HG03108 (cell line): Measurements from ENCODE around the gene SIPA1L3.
"Not testable (repeated sequence)": the region's sequence is repeated elsewhere in the genome, so short reads cannot be mapped to it uniquely, and the experiment has no call there.

Experiments used
- ATAC-seq: cut with Tn5 transposase; IDR thresholded peaks from one replicate; pipeline ENCODE4 v1.9.1; 2021; ENCODE audit warnings: moderate library complexity; ENCODE audit not compliant: unreplicated experiment

Gene SIPA1L3

GRCh38 chr19:38224014-38224862, 317.2 kb downstream of the SIPA1L3 start, which contains the start of gene DPF1:
DPF1 (minus strand) TSS chr19:38224222; CDS start chr19:38224142, 80 bp downstream.
- ATAC-seq, result peak; percentile 70

GRCh38 chr19:38224863-38225218, 317.8 kb downstream of the SIPA1L3 start:
- ATAC-seq, result not testable (repeated sequence)

DNA sequence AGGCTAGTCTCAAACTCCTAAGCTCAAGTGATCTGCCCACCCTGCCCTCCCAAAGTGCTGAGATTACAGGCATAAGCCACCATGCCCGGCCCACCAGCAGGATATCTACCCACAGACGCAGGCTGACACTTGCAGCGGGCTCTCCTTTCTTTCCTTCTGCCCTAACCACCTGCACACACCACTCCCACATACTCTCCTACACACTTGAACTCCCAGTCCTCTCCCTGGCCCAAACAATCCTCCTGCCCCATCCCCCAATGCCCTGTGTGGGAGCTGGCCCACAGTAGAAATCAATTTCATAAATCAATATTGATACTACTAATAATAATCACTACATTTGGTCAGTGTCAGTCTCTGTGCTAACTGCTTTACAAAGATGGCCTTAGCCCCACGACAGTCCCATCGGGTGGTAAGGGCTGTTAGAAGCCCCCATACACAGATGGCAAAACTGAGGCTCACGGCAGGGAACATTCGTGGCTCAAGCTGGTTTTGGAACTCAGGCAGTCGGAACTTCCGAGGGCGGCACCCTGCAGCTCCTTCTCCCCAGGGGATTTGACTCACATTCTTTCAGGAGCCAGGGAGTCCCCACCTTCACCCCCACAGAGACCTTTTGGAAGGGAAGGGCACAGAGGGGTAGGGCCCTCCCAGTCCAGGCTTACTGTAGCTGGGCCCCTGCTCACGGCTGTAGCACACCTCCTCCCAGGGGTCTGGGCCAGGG, 320.4 kb downstream of the SIPA1L3 start:
- ATAC-seq, result no peak

DNA sequence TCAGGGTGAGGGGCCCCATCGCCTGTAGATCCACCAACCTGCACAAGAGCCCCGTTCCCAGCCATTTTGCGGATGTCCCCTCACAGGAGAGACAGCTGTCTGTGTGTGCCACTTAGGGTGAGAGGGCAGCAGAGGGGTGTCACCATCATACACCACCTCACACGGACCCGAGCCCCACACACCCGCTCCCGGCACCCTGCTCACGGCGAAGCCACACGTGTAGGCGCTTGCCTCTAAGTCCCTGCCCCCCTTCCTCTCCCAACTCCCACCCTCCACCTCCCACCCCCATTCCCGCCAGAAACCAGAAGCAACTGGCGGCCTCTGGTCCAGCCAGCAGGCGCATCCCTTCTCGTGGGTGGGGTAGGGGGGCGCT, 321.0 kb downstream of the SIPA1L3 start:
- no peak for ATAC-seq

GRCh38 chr19:38228491-38229439, 321.8 kb downstream of the SIPA1L3 start:
- ATAC-seq, result no peak

DNA sequence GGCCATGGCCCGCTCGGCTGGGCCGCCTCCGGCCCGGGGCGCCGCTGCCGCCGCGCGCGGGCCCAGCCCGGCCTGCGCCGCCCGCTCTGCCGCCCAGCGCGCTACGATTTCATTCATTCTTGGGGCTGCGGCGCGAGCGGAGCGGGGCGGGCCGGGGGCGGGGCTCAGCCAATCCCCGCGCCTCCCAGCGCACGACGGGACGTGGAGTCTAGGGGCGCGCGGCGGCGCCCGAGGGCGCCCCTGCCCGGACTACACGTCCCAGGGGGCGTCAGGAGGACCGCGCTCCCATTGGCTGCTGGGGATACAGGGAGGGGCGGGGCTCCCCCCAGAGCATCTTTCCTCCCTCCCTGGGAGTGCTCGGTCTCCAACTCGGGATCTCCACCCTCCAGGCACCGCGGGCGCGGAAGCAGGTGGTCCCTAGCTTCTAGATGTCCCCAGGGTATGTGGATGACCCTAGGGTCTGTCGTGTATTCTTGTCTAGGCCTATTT, 322.6 kb downstream of the SIPA1L3 start:
- peak; percentile 56 for ATAC-seq

DNA sequence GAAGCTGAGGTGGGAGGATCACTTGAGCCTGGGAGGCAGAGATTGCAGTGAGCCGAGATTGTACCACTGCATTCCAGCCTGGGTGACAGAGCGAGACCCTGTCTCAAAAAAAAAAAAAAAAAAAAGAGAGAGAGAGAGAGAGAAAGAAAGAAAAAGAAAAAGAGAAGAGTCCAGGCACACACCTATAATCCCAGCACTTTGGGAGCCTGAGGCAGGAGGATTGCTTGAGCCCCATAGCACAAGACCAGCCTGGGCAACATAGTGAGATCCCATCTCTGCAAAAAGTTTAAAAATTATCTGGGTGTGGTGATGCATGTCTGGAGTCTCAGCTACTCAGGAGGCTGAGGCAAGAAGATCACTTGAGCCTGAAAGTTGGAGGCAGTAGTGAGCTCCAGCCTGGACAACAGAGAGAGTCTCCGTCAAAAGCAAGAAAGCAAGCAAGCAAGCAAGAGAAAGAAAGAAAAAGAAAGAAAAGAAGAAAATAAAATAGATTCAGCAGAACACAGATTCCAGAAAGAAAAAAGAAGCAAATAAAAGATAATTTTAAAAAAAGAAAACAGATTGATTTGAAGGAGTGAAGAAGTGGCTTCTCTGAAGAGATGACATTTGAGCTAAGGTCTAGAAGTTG, 323.6 kb downstream of the SIPA1L3 start:
- not testable (repeated sequence) for ATAC-seq

DNA sequence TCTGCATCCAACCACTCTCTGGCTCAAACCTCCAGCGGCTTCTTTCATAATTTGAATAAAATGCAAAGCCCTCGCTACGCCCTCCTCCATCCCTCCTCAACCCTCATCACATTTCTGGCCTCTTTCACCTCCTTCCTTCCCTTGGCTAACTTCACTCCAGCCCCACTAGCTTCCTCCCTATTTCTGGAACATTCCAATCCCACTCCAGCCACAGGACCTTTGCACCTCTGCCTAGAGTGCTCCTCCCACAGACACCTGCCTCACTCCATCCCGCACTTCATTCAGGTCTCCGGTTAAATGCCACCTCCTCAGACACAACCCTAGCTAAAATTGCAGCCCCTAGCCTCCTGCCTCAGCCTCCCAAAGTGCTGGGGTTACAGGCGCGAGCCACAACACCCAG, 324.9 kb downstream of the SIPA1L3 start:
- no peak for ATAC-seq

GRCh38 chr19:38233740-38234251, 326.8 kb downstream of the SIPA1L3 start:
- no peak for ATAC-seq

DNA sequence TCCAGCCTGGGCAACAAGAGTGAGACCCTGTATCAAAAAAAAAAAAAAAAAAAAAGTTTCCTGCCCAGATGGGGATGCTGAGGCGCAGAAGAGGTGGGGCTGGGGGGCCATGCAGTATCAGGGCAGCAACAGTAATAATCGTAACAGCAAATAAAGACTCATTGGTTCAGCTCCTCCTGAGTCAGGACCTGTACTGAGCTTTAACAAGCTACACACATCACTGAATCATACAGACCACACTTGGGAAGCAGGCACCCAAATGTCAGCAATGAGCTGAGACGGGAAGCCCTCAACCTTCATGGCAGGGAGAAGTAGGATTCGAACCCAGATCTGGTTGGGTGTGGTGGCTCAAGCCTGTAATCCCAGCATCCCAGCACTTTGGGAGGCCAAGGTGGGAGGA, 327.6 kb downstream of the SIPA1L3 start:
- ATAC-seq, result no peak

DNA sequence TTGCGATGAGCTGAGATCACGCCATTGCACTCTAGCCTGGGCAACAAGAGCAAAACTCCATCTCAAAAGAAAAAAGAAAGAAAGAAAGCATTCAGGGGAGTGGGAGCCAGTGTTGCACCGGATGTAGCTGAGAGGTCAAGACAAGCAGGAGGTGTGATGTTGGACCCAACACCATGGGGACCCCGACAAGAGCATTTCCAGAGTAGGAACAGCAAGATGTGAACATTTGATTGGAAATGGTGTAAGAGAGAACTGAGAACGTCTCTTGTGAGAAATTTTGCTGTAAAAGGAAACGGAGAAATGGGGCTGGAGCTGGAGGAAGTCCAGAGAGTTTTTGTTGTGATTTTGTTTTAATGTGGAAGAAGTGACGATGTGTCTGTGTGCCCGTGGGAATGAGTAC, 332.8 kb downstream of the SIPA1L3 start:
- no peak for ATAC-seq

- ATAC-seq, result no peak
These were observed 336.3 kb downstream of the SIPA1L3 start for GRCh38 chr19:38243279-38243673.

- no peak for ATAC-seq
These were observed 339.0 kb downstream of the SIPA1L3 start for GRCh38 chr19:38245826-38246498.

DNA sequence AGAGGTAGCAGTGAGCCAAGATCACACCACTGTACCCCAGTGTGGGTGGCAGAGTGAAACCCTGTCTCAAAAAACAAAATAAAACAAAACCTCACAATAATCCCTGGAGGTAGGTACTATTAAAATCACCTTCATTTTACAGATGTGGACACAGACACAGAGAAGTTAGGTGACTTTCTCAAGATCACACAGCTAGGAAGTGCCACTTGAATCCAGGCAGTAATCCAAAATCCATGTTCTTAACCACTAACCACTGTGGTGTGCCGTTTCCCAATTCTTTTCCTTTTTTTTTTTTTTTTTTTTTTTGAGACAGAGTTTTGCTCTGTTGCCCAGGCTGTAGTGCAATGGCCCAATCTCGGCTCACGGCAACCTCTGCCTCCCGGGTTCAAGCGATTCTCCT, 340.1 kb downstream of the SIPA1L3 start:
- no peak for ATAC-seq

DNA sequence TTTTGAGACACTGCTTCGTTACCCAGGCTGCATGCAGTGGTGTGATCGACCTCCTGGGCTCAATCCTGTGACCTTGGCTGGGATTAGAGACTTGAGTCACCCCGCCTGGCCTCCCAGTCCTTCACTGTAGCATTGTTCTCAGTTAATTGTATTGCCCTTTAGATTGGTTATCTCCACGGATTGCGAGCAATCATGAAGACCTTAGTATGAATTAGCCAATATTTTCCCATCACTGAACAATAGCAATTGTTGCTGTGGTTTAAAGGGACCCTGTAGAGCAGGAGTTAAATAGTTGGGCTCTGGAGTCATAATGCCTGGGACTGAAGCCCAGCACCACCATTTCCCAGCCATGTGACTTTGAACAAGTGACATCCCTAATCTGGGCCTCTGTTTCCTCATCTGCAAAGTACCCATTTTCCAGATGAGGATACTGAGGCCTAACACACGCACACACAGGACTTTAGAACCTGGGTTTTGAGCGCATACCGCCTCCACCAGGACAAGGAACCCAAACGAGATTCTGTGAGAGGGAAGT, 340.8 kb downstream of the SIPA1L3 start:
- ATAC-seq, result no peak

GRCh38 chr19:38248421-38248820, 341.4 kb downstream of the SIPA1L3 start:
- ATAC-seq, result no peak

DNA sequence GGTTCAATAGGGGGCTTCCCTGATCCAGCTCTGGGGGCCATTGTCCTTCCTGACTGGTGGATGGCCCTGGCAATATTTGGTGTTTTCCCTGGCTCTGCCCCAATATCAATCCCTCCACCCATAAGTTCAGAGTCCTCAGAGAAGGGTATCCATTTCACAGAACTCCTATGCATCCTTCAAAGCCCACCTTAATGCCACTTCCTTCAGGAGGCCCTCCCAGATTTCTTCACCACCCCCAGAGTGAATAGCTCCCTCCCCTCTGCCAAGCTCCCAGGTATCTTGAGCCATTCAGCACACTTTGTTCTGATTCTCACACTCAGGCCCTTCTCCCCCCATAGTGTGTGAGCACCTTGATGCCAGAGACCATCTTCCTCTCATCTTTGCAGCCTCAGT, 343.4 kb downstream of the SIPA1L3 start:
- no peak for ATAC-seq

GRCh38 chr19:38250821-38251563, 344.0 kb downstream of the SIPA1L3 start:
- ATAC-seq, result no peak

- ATAC-seq, result no peak
These were observed 344.6 kb downstream of the SIPA1L3 start for GRCh38 chr19:38251564-38252051.
